ENCODE data around the gene CBX5. TPM values are rescaled to one million over a fixed set of nuclear protein-coding genes. Genes with fewer than 3 reads are reported as not detected.
"Not testable (repeated sequence)": the region's sequence is repeated elsewhere in the genome, so short reads cannot be mapped to it uniquely, and the experiment has no call there.

CBX5 gene
- total RNA-seq, 1 donor from 2014 or later: 36.4 TPM

DNA sequence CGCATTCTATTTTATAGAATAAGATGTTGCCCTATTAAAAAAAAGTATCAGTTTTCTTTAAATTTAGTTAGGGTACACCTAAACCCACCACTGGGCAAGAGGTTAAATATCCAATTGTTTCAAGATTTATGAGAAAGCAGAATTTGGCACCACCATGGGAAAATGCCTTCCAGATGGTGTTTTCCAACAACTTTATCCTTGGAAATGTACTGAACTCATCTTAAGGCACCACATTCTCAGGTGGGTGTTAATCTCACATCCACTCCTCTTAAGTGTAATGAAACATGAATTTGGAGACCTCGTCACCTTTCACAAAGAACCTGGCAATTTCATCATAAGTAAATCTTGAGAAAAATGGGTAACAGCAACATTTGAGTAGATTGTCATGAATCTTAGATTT, 13.1 kb downstream of the CBX5 start:
- no peak for DNase-seq (ENCODE audit: low read depth, low spot score)

DNA sequence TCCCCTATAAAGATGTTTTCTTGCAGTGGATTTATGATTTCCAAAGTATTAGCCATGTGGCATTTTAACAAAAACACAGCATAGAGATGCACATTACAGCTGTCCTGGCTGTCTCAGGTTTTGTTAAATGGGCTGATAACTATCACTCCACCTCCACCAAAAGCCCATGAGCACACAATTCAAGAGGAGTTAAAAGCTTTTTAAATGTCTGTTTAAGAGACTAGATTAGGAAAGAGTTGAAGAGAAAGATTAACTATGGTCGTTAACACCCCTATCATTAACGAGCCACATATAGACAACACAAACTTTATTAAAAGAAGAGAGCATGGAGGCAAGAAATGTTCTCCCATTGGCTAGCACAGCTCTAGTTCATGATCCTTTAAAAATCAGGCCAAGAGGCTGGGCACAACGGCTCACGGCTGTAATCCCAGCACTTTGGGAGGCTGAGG, 14.5 kb downstream of the CBX5 start:
- no peak for DNase-seq (ENCODE audit: low read depth, low spot score)

DNA sequence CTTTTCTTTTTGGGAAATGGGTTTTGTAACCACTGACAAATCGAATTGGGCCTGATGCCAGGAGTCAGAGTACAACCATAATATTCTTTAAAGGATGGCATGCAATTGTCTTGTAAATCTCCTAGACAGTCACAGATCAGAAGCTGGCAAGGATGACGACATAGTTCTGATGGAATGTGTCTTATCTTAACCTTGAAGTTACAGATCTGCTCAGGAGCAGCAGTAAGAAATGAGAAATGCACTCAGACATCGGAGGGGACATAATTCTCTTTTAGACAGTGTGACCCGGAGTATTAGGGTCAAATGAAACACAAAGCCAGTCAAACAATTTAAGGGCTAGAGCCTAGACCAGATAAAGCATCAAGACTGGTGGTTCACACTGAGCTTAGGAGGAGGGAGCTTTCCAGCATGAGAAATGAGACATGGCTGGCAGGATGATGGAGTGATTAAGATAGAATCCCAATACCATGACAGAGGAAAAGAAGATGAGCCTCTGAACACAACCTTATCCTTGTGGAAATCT, 17.5 kb downstream of the CBX5 start:
- no peak for DNase-seq (ENCODE audit: low read depth, low spot score)

DNA sequence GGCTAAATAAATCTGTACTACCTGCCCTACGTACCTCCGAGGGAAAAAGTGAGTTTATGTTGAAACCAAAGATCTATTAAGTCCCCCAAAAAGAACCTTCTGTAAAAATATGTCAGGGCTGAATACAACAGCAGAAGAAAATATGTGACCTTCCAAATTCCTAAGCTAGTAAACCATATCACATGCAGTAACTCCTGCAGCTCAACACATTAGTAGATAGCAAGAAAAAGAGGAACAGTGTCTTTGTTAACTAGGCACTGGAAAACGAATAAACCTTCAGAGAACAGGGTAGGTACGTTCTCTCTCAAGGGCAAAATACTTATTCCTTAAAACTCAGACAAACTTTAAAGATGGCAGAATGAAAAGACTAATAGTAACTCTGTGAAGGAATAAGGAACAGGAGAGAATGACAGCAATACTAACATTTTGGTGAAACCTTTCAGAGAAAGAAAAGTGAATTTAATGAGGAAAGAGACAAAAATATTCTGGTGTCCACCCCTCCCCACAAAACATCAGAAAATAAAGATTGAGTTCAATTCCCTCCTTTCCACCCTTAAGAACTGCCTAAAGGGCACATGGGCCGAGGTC, 18.0 kb downstream of the CBX5 start:
- no peak for DNase-seq (ENCODE audit: low read depth, low spot score)

DNA sequence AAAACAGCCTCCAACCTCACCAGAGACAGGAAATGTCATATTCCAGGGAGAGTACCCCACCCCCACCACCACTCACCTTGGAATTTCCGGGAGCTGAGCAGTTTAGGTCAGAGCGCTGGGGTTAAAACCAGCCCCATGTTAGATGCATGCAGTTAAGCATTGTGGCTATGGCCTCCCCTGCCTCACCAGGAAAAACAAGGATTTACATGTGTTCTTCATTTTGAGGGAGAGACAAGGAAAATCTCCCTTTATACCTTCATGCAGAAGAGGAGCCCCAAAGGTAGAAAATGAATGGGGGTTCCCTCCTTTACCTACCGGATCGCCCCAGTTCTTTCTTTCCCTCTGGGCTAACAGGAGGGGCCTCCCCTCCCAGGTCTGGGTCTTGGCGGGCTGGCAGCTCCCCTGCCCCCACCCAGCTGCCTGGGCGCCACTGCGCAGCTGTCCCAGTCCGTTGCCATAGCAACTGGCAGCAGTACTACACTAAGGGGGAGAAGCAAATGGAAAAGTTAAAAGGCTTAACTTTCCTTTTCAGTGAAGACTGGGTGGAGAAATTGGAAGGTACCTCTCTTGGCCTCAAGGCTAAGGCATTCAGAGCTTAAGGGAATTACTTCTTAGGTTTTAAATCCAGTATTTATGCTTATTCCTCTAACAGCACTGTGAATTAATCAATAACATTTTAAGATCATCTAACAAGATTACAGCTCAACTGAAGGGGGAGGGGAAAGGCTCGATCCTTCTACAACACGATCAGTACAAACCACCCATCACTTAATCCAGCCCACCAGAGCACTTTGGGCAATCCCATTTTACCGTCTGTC, 20.5 kb downstream of the CBX5 start:
- DNase-seq (ENCODE audit: low read depth, low spot score): peak; percentile 59

DNA sequence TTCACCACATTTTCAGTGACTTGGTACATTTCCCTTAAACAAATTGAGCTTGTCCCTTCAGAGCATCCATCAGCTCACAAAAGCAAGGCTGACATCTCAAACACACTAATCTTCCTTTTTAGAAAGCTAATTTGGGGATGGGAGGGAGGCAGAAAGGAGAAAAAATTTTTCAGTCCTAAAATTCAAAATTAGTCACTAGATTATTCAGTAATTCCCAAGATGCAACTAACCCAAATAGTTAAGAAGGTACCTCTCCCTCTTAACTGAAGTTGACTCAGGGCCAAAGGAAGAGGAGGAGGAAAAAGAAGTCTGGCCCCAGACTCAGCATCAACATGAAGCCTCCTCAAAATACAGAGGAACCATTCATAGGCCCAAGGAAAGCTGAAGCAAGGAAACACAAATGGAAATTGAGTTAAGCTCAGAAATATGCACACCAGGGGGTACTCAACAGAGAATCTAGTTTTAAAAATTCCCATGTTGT, 21.7 kb downstream of the CBX5 start:
- DNase-seq (ENCODE audit: low read depth, low spot score): no peak

DNA sequence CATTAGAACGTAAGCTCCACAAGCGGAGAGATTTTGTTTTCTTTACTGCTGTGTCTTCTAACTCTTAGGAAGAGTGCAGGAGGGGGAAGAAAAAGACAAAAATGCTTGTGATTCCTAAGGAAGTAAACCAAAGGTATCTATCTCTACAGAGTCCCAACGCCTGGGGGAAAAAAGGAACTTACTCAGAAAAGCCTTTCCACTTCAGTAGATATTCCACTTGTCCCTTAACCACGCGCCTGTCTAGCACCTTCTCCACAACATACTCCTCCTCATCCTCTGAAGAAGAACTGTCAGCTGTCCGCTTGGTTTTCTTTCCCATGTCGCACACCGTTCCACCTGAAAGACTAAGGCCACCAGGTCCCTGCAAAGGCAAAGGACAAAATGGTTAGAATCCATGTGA, 22.6 kb downstream of the CBX5 start:
- no peak for DNase-seq (ENCODE audit: low read depth, low spot score)

DNA sequence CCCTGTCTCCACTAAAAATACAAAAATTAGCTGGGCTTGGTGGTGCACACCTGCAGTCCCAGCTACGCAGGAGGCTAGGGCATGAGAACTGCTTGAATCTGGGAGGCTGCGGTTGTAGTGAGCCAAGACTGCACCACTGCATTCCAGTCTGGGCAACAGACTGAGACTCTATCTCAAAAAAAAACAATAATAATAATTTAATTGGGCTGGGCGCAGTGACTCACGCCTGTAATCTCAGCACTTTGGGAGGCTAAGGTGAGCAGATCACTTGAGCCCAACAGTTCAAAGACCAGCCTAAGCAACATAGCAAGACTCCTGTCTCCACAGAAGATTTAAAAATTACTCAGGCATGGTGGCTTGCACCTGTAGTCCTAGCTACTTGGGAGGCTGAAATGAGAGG, 26.7 kb downstream of the CBX5 start:
- DNase-seq (ENCODE audit: low read depth, low spot score): no peak

DNA sequence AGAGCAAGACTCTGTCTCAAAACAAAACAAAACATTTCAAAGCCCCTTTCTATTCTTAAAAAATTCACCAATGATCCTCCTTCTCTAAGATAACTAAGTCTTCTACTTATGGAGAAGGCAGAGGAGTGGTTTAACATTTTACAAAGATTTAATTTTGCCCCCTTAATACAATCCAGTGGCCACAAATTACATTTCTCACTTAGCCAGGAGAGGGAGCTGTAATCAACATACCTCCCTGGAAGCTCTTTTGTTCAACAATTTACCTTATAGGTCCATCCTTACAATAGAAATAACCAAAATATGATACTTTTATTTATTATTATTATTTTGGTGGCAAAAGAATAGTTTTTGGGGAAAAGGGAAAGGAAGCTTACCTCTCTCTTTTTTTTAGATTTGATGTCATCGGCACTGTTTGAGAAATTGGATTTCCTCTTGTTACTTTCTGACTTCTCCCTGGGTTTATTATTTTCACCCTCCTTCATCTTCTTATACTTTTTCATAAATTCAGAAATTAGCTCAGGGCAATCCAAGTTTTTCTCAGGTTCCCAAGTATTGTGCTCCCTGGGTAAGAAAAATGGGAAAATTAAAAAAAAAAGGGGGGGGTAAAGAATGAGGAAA, 28.1 kb downstream of the CBX5 start:
- no peak for DNase-seq (ENCODE audit: low read depth, low spot score)

DNA sequence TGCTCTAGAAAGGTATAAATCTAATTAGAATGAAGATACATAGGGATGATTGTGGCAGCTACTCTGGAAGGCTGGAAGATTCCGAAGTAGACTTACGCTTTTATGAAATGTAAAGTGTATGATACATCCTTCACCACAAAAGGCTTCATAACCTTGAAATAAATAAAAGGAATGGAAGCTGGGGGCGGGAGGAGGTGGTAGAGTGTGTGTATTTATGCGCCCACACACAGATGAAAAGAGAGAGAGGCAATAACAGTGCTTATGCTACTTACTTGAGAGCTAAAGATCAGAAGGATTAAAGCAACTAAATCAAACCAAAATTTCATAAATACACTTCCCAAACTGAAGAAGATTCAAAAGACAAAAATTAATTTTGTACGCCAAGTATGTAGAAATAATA, 30.4 kb downstream of the CBX5 start:
- no peak for DNase-seq (ENCODE audit: low read depth, low spot score)

DNA sequence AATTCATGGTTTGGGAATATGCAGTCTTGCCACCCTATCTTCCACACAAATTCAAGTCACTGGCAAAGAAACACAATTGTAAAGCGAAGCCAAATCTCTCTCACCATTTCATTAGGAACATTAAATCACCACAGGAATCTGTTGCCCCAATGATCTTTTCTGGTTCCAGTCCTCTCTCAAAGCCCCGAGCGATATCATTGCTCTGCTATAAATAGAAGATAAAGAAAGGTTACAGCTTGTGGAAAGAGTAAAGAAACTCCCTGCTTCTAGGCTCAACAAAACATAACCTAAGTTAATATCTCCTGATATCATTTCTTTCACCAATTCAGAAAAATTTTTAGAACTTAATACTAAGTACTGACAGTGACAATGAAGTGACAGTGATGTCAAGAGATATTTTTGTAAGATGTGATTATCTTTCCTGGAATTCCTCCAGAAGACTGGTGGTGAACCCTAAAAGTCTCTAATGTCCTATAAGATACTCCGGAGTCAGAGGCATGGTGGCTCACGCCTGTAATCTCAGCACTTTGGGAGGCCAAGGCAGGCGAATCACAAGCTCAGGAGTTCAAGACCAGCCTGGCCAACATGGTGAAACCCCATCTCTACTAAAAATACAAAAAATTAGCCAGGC, 33.8 kb downstream of the CBX5 start:
- DNase-seq (ENCODE audit: low read depth, low spot score): no peak

DNA sequence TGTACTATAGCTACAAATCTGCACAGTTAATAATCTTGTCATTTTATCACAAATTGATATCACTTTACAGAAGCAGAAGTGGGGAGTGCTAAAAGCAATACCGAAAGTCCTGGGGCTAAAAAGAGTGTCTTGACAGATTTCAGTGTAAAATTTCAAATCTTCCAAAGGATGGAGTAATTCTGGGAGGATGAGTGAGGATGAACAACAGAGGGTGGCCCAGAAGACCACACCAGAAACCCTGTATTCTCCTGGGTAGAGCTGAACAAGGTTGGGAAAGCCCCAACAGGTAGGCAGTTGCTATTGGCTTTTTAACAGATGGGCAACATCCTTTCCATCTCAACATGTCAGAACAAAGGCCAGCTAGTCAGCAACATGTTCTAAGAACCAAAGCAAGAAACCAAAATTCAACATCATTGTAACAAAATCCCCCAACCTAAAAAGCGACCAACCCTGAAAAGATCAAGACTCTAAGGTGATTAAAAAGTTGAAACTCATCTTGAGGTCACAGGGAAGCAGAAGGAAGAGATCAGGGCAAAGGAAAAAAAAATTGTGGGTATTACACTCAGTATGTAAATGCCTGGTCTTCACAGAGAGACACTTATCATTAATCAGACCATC, 38.8 kb downstream of the CBX5 start:
- no peak for DNase-seq (ENCODE audit: low read depth, low spot score)

DNA sequence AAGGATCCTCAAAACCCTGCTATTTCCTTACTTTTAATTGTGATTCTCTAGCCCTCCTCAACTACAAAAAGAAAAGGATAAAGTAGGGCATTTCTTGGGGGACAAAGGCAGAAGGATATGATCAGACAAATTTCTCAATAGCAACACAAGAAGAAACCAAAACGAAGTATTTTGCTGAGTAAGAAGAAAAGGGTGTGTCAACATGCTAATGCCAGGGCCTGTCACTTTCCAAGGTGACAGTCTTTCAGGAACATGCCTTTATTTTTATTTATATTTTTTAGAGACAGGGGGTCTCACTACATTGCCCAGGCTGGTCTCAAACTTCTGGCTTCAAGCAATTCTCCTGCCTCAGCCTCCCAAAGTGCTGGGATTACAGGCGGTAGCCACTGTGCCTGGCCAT, 39.8 kb downstream of the CBX5 start:
- DNase-seq (ENCODE audit: low read depth, low spot score): no peak

DNA sequence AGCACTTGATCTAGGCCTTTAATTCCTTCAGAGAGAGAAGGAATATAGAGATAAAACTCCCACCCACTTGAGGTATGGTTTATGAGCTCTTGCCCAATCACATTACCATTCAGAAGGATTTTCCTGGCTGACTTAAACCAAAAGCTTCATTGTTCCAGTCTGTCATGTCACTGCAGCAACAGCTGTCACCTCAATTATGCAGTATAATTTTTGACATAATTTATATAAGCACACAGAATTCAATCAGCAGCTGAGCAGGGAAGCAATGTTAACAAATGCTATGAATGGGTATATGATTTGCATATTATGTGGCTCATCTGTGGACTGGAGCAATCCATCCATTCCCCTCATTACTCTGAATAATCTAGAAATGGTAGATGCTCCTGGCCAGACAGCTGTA, 40.3 kb downstream of the CBX5 start:
- no peak for DNase-seq (ENCODE audit: low read depth, low spot score)

DNA sequence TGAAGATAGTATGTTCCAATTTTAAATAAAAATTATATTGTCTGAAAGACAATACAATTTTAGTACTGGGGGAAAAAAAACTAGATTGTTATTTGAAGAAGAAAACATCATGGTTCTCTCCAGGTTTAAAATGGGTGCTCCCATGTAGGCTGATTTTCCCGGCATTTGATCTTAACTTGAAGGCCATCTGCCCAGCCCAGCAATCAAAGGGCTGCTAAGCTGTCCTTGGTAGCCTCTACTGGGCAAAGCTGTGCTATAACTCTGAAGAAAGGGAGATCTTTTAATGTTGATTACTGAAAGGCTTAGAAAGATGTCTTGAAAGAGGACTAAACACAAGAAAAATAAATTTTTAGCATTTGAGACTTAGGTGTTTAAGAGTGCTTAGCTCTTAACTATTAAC, 41.4 kb downstream of the CBX5 start:
- no peak for DNase-seq (ENCODE audit: low read depth, low spot score)

DNA sequence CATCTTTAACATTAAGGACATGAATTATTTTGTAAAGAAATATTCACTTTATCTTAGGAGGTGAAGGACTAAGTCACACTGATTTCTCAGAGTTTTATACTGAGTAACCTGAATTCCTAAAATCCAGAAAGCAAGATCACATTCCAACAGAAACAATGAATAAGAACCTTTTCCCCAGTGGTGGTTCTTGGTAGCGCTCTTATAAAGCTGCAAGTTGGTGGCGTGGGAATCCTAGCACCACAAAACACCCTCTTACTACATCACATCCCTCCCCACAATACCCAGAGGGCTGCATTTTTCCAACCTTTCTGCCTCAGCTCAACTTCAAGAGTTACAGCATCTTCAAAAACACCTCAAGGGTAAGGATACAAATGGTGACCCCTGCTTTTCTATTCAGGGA, 47.1 kb downstream of the CBX5 start:
- no peak for DNase-seq (ENCODE audit: low read depth, low spot score)

DNA sequence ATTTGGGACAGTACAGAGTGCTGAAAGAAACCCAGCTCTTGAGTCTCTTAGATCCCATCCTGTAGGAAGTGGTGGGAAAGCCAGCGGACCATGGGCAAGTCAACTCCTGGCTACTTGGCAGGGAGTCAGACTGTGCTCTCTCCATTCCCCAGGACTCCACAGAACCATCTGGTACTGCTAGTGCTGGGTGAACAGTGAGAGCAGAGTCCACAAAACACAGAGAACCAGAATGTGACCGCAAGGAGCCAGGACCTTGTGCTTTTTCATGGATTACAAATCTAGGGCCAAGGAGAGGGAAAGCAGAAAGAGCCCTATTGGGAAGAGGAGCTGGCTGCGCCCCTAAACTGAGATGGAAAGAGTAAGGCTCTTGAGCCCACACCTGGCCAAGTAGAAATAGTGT, 48.7 kb downstream of the CBX5 start:
- not testable (repeated sequence) for DNase-seq (ENCODE audit: low read depth, low spot score)

DNA sequence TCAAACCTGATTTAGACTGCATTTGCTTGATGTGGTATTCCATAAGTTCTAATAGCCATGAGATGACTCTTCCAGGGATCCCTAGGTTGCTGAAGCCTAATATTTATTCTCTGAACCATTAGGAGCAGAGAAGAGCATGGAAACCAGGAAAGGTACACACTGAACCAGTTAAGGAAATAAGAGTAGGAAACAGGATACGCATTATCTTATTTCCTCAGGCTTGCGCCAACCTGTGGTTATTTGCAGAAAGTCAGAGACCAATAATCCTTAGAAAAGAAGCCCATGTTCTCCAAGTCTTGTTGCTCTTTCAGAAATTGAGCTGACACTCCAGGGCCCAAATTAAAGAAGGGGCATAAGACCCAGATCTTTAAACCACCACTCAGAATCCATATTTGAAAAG, 49.4 kb downstream of the CBX5 start:
- DNase-seq (ENCODE audit: low read depth, low spot score): no peak

DNA sequence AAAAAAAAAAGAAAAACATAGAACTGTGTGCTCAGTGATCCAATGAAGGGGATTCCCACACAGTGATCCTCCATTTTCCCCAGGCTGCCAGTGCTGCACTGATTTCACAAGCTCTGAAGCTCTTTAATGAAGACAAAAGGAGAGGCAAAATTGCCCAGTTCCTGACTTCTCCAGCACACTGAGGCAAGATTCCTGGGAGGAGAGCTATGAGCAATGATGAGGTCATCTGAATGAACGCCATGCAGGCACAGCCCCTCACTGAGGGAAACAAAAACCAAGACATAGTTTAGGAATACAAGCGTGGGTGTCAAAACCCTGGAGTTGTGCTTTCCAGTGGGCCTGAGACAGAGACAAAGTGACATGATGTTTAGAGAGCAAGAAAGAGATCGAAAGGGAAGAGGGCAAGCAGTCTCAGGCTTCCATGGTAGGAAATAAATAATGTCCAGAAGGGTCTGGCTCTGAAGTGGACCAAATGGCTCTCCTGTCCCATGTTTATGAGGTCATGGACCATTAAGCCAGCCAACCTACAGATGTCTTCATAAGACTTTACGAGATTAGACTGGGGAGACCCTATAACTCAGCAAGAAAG, 50.2 kb downstream of the CBX5 start:
- peak; percentile 49 for DNase-seq (ENCODE audit: low read depth, low spot score)

DNA sequence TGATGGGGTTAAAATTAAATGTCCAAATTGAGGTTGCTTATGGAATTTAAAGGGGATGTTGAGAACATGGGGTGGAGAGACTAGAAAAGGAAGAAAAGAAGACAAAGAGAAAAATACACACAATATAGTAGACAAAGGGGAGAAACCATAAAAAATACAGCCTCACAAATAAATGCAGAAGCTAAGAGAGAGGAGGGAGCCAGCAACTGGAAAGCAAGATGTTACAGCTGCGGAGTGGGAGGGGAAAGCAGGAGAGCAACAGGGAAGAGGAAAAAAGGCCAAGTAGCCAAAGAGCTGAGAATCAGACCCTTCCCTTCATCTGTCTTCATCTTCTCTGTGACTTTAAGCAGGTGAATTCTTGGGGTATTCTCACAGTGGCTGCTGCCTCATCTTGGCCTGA, 51.5 kb downstream of the CBX5 start:
- DNase-seq (ENCODE audit: low read depth, low spot score): no peak

DNA sequence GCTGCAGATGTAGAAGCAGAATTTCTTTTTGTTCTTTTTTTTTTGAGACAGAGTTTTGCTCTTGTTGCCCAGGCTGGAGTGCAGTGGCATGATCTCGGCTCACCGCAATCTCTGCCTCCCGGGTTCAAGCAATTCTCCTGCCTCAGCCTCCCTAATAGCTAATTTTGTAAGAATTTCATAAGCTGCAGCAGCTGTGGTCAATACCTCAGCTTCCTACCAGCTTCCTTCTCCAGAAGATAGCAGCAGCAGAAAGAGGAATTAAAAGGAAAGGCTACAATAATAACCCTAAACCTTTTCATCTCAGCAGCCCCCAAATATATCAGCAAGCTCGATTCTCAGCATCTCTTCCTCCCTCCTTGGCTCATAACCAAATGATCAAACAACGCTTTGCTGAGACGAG, 52.0 kb downstream of the CBX5 start:
- not testable (repeated sequence) for DNase-seq (ENCODE audit: low read depth, low spot score)
